ENCODE results near the gene EMD. TPM values are rescaled to one million over a fixed set of nuclear protein-coding genes. Genes with fewer than 3 reads are reported as not detected.

EMD gene
- total and polyA plus RNA-seq, 2 of the 13 experiments (the other 11 are each of a cell fraction or from before 2014, with no cell fraction given): 14.5 to 14.9 TPM

- TF ChIP-seq AGO2 (optimal IDR thresholded peaks at IDR 0.05; ENCODE audit: low read depth, low read length): peak; percentile 48
- peak; percentile 93 for TF ChIP-seq SP4 (CRISPR knock-in tag; IDR thresholded peaks at IDR 0.05)
- TF ChIP-seq, protein P1, sequence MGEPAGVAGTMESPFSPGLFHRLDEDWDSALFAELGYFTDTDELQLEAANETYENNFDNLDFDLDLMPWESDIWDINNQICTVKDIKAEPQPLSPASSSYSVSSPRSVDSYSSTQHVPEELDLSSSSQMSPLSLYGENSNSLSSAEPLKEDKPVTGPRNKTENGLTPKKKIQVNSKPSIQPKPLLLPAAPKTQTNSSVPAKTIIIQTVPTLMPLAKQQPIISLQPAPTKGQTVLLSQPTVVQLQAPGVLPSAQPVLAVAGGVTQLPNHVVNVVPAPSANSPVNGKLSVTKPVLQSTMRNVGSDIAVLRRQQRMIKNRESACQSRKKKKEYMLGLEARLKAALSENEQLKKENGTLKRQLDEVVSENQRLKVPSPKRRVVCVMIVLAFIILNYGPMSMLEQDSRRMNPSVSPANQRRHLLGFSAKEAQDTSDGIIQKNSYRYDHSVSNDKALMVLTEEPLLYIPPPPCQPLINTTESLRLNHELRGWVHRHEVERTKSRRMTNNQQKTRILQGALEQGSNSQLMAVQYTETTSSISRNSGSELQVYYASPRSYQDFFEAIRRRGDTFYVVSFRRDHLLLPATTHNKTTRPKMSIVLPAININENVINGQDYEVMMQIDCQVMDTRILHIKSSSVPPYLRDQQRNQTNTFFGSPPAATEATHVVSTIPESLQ (CRISPR knock-in tag; conservative IDR thresholded peaks at IDR 0.05): no peak
- TF ChIP-seq, protein P2, sequence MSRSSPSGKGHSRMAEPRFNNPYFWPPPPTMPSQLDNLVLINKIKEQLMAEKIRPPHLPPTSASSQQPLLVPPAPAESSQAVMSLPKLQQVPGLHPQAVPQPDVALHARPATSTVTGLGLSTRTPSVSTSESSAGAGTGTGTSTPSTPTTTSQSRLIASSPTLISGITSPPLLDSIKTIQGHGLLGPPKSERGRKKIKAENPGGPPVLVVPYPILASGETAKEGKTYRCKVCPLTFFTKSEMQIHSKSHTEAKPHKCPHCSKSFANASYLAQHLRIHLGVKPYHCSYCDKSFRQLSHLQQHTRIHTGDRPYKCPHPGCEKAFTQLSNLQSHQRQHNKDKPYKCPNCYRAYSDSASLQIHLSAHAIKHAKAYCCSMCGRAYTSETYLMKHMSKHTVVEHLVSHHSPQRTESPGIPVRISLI (CRISPR knock-in tag; IDR thresholded peaks at IDR 0.05; ENCODE audit: borderline replicate concordance): no peak
- TF ChIP-seq SETDB1 (CRISPR knock-in tag; IDR thresholded peaks at IDR 0.05; ENCODE audit: borderline replicate concordance): no peak
- TF ChIP-seq FLYWCH1 (CRISPR knock-in tag; IDR thresholded peaks at IDR 0.05): 0 out of 2 replicates have a peak, but pooled peaks have one; percentile 39
- TF ChIP-seq SNAPC2 (CRISPR knock-in tag; IDR thresholded peaks at IDR 0.05): 0 out of 2 replicates have a peak, but pooled peaks have one; percentile 24
- TF ChIP-seq ZNF550 (CRISPR knock-in tag; IDR thresholded peaks at IDR 0.05; ENCODE audit: borderline replicate concordance): no peak
- TF ChIP-seq PAX8 (CRISPR knock-in tag; IDR thresholded peaks at IDR 0.05; ENCODE audit: borderline replicate concordance): no peak
- TF ChIP-seq PATZ1 (CRISPR knock-in tag; IDR thresholded peaks at IDR 0.05): peak; percentile 80
- no peak for TF ChIP-seq SCMH1 (CRISPR knock-in tag; IDR thresholded peaks at IDR 0.05; ENCODE audit: borderline replicate concordance)
- peak; percentile 50; the same call in 1 of the 2 replicates for TF ChIP-seq MXD3 (CRISPR knock-in tag; IDR thresholded peaks at IDR 0.05)
- no peak for TF ChIP-seq SUZ12 (IDR thresholded peaks at IDR 0.05; ENCODE audit: low read depth, low read length)
- peak; percentile 48; the same call in 1 of the 2 replicates for TF ChIP-seq GMEB1 (CRISPR knock-in tag; IDR thresholded peaks at IDR 0.05; ENCODE audit: borderline replicate concordance)
- TF ChIP-seq REPIN1 (CRISPR knock-in tag; IDR thresholded peaks at IDR 0.05; ENCODE audit: borderline replicate concordance, low read depth): peak; percentile 43; the same call in 1 of the 2 replicates
- peak; percentile 51; the same call in 1 of the 2 replicates for TF ChIP-seq TBX2 (CRISPR knock-in tag; IDR thresholded peaks at IDR 0.05; ENCODE audit: borderline replicate concordance)
- 0 out of 2 replicates have a peak, but pooled peaks have one; percentile 16 for TF ChIP-seq ZNF891 (CRISPR knock-in tag; IDR thresholded peaks at IDR 0.05)
- peak; percentile 36; the same call in 1 of the 2 replicates for TF ChIP-seq ZNF788 (CRISPR knock-in tag; IDR thresholded peaks at IDR 0.05; ENCODE audit: borderline replicate concordance)
- TF ChIP-seq SIN3A (IDR thresholded peaks at IDR 0.05; ENCODE audit: borderline replicate concordance, low read depth, low read length): no peak
- TF ChIP-seq PTBP1 (IDR thresholded peaks at IDR 0.05; ENCODE audit: low read depth, low read length, poor library complexity, severe bottlenecking): no peak
- peak; percentile 80; the same call in 1 of the 2 replicates for TF ChIP-seq ZSCAN21 (CRISPR knock-in tag; IDR thresholded peaks at IDR 0.05; ENCODE audit: borderline replicate concordance)
Observed at GRCh38 chrX:154371017-154371788, 7.9 kb upstream of the EMD start (continued).
